GM21825 (cell line): ENCODE data around the gene PLCB4.

Experiments
- ATAC-seq: cut with Tn5 transposase; IDR thresholded peaks from one replicate; pipeline ENCODE4 v1.9.1; 2021; ENCODE audit warnings: mild to moderate bottlenecking, moderate library complexity; ENCODE audit not compliant: unreplicated experiment

Gene PLCB4

DNA sequence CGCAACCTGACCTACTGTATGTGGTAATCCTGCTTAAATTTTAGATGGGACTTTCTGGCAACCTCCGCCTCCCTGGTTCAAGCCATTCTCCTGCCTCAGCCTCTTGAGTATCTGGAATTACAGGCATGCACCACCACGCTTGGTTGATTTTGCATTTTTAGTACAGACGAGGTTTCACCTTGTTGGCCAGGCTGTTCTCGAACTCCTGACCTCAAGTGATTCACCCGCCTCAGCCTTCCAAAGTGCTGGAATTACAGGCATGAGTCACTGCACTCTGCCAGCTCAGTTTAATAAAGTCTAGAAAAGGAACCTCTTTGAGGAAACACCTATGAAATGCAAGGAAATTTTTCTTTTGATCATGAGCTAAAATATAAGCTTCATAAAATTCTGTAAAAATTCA is 9.0 kb upstream of the PLCB4 start:
- no peak for ATAC-seq

GRCh38 chr20:9061434-9061833 is 7.5 kb upstream of the PLCB4 start:
- no peak for ATAC-seq

DNA sequence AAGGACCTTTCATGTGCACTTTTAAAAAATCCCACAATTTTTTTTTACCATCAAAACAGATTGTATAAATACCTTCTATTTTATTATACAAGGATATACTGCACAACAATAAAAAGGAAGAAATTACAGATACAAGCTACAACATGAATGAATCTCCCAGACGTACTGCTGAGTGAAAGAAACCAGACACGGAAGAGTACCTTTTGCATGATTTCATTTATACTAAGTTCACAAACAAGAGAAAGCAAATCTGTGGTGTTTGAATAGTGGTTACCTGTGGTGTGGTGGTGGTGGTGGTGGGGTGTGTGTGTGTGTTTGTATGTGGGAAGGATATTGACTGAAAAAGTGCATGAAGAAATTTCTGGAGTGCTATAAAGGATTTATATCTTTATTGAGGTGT is 6.8 kb upstream of the PLCB4 start:
- no peak for ATAC-seq

DNA sequence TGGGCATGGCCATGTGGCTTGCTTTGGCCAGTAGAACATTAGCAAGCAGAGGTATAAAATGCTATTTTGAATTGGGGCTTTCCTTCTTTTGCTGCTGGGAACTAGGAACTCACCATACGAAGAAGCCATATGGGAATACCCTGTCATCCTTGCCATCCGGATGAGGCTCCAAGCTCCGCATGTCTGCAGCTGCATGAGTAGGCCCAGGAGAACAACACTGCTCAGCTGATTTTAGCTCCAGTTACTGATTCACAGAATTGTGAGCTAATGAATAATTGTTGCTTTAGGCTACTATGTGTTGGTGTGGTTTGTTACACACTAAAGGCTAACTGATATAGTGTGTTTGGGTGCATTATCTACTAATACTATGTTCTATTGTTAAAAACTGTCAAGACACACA is 2.7 kb upstream of the PLCB4 start:
- ATAC-seq = no peak

DNA sequence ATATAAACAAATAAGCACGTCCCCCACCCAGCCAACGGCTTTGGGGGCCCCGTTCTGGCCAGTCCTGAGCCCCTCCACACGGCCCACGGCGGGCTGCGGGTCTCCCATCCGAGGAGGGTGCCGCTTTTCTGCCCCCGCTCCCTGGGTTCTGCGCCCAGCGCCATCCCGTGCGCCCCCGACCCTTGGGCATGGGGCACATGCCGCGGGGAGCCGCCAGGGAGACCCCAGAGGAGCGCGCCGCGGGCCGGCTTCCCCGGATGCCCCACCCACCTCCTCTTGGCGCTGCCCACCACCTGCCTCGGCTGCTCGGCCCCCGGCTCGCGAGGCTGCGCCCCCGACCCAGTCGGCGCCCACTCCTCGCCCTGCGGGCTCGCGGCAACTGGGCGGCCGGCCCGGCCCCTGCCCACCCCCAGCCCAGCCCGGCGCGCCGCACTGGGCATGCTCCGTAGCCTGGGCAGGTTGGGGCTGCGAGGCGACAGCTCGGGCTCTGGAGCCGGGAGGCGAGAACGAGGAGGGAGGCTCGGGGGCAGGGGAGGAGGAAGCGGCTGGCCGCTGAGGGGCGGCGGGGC is 570 bp upstream of the PLCB4 start:
- no peak for ATAC-seq

- no peak for ATAC-seq
Measured at GRCh38 chr20:9070304-9070703, 1.4 kb downstream of the PLCB4 start.

DNA sequence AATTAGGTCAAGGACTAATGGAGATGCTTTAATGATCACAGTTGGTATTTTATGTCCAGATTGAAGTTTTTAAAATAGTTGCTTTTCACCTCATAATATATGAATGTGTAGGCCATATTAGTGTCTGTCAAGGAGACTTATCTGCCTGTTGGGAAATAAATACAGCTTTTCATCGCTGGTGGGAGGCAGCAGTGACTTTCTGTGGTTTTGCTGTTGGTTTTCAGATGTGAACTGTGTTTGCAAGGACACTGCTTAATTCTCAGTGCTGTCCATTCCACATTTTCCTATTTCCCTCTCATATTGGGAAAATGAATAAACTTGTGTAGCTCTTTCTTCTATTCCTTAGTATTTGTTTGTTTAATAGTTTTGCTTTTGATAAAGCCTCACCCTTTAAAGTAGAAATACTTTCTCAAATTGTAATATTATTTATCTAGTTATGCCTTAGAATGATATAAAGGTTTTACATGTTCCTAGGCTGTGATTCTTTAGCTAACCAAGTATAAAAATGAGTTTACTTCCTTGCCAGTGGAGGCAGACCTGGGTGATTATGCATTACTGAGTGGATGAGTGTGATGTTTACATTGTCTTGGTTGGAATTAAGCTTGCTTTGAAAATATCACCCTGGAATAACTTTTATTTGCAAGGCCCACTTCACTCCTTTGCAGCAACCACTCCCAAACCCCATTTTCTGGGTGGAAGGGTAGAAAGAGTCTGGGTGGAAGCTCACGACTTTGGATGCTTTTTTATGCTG is 3.3 kb downstream of the PLCB4 start:
- no peak for ATAC-seq

GRCh38 chr20:9072861-9073500 is 4.1 kb downstream of the PLCB4 start:
- no peak for ATAC-seq

- ATAC-seq = no peak
Measured at GRCh38 chr20:9075264-9076095, 6.6 kb downstream of the PLCB4 start.

- no peak for ATAC-seq
Measured at GRCh38 chr20:9076440-9076839, 7.6 kb downstream of the PLCB4 start.

DNA sequence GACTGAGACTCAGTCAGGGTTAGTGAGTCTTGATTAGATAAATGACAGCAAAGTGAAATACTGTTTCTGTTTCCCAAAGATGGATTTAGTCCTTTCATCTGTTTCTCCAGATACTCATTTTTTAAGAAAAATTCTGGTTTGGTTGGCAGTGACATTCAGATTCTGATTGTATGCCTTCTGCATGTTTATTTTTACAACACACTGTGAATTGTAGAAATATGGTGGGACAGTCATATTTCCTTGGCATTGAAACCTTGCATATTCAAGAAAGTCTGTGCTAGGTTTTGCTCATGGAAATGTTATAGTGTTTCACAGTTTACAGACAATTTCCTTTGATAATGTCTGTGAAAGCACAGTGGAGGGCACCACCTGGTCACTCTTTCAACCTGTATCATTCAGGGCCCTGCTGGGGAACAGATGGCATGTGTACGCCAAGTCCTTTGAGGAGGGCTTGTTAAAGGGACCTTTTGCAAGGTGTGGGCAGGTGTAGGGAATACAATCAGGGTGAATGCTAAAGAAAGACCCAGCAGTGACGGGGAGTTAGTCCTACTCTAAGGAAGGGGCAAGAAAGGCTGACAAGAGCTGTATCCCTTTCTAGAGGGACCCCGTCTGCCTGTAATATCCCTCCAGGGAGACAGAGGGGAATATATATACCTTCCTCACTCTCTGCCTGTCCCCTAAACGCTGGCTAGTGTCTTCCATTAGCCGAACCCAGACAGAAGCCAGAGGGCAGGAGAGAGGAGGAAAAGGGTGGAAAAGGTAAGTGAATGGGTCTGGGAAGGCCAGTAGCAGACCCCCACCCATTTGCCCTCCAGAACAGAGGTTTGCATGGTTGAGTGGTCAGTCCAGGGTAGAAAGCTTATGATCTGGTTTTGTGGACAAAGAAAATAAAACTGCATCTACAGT is 10.2 kb downstream of the PLCB4 start:
- no peak for ATAC-seq

DNA sequence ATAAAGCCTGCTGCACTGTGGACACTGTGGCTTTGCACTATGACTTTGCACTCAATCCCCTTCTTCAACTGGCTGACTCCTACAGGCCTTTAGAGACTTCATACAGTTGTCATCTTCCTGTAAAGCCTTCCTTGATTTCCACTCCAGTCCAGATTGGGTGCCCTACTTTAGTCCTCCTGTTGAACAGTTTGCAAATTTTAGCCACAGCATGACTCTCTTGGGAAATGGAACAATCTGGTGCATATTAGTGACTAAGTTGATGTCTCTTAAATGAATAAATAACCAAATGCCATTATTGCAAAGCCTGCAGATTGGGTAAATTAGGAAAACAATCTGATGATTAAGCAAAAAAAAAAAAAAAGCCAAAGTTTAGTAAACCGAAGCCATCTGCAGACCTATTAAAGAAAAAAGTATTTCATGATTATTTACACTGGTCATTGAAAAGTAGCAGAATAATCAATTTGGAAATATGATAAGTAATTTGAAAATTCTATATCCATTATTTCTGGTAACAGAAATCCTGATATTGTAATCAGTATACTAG is 12.6 kb downstream of the PLCB4 start:
- no peak for ATAC-seq

DNA sequence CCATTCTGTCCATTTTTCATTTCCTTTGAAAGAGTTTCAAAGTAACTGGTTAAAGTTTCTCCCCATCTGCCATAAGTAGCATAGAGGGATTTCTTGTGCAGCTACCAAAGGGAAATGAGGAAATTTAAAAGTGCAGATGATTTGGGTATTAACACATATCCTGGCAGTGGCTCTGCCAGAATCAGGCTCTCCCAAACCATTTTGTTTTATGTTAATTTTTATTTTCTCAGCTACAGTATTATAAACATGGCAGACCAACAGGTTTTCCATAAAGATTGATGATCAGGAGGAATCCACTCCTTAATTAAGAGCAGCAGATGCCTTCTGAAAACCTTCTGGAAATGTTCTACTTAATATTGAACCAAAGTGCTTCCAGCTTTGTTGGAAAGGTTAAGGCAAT is 13.9 kb downstream of the PLCB4 start:
- ATAC-seq = no peak

- ATAC-seq = no peak
Measured at GRCh38 chr20:9087531-9088217, 18.8 kb downstream of the PLCB4 start.

DNA sequence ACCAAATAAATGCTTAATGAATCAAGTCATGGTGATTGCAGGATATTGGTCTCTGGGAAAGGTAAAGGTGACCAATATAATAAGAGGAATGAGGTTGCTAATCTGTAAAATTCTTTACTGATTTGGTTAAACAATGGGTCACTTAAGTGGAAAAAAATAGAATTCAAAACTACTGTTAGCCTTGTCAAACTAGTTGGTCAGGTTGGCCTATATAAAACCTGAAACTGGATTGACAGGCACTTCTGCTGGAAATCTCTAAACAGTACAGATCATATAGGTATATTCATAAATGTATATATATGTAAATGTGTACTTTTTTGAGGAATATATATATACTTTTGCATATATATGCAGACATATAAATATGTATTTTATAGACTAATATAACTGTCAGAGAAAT is 19.7 kb downstream of the PLCB4 start:
- ATAC-seq = no peak

DNA sequence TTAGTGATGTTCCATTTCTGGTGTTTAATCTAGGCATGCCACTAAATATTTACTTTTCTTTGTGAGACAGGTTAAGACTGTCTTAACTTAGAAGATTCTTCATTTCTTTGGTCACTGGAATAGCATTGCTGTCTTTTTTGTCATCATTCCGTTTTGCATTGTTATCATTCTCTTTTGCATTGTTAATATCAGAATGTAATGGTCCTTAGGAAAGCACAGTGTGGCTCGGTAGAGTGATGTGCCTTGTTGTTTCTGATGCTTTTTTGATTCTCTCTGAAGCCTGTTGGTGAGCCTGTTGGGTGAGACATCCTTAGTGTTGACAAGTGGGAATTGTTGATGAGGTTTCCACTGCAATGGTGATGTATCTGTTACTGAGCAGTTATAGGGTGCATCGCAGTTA is 23.2 kb downstream of the PLCB4 start:
- ATAC-seq = no peak

GRCh38 chr20:9092655-9093054 is 23.8 kb downstream of the PLCB4 start:
- ATAC-seq = no peak

DNA sequence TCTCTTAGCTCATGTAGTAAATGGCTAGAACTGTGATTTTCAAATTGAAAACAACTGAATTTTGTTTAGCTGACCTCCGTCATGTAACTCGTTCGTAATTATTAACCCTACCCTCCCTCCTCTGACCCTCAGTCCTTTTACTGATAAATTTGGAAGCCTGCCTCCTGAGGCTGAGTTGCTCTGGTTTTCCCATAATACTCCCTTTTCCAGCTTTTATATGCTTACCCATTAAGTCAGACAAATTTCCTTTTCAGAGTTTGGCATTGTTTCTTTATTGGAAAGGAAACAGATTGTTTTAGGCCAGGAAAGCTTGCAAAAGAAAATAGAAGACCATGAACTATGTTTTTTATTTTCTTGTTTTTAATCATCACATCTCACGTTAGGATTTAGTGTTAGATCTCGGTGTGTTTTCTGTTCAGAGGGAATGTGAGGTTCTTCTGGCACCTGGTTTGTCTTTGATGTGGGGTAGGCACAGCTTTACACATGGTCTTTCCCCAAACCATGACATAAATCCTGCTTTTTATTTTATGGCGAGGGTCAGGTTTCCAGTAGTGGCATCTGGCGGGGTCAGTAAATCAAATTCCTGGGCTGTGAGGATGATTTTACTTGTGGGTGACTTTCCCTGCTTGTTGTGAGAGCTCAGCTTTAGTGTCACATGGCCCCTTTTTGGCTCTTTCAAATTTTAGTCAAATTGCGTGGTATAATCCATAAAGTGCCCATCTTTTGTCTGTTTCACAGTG is 24.5 kb downstream of the PLCB4 start:
- no peak for ATAC-seq

- ATAC-seq = no peak
Measured at GRCh38 chr20:9099372-9099771, 30.5 kb downstream of the PLCB4 start.
